ENCODE results near the gene SLC1A6.

DNA sequence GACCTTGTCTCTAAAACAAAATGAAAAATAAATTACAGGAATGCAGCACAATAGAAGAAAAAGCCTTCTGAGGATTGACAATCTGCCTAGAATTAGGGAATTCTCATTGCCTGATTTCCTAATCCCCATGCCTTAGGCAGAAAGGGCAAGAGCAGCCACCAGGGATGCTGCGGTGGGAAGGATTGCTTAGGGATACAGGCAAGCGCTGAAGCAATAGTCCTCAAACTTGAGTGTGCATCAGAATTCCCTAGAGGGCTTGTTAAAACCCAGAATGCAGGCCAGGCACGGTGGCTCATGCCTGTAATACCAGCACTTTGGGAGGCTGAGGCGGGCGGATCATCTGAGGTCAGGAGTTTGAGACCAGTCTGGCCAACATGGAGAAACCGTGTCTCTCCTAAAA lies 39.4 kb downstream of the SLC1A6 start:
- TF ChIP-seq CTCF (IDR thresholded peaks at IDR 0.05 in 2 of 3, conservative IDR thresholded peaks at IDR 0.05 in 1 of 3; ENCODE audit: insufficient read depth in 2 of 3, low read depth in 1 of 3, low read length in 3 of 3) (no peak), TGIF2 (CRISPR knock-in tag; IDR thresholded peaks at IDR 0.05) (no peak), CEBPB (tag; IDR thresholded peaks at IDR 0.05) (no peak), SMARCC2 (IDR thresholded peaks at IDR 0.05; ENCODE audit: low read depth) (no peak), NBN (IDR thresholded peaks at IDR 0.05; ENCODE audit: low read depth) (no peak), NFE2 (IDR thresholded peaks at IDR 0.05; ENCODE audit: low read depth) (no peak), SP1 (CRISPR knock-in tag; IDR thresholded peaks at IDR 0.05) (no peak), SMARCE1 (IDR thresholded peaks at IDR 0.05) (no peak), FOXA1 (IDR thresholded peaks at IDR 0.05; ENCODE audit: borderline replicate concordance) (no peak), ARID2 (IDR thresholded peaks at IDR 0.05) (no peak), HNRNPH1 (optimal IDR thresholded peaks at IDR 0.05; ENCODE audit: low read depth, low read length) (no peak)
- TF ChIP-seq, protein P1, sequence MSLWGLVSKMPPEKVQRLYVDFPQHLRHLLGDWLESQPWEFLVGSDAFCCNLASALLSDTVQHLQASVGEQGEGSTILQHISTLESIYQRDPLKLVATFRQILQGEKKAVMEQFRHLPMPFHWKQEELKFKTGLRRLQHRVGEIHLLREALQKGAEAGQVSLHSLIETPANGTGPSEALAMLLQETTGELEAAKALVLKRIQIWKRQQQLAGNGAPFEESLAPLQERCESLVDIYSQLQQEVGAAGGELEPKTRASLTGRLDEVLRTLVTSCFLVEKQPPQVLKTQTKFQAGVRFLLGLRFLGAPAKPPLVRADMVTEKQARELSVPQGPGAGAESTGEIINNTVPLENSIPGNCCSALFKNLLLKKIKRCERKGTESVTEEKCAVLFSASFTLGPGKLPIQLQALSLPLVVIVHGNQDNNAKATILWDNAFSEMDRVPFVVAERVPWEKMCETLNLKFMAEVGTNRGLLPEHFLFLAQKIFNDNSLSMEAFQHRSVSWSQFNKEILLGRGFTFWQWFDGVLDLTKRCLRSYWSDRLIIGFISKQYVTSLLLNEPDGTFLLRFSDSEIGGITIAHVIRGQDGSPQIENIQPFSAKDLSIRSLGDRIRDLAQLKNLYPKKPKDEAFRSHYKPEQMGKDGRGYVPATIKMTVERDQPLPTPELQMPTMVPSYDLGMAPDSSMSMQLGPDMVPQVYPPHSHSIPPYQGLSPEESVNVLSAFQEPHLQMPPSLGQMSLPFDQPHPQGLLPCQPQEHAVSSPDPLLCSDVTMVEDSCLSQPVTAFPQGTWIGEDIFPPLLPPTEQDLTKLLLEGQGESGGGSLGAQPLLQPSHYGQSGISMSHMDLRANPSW (CRISPR knock-in tag; IDR thresholded peaks at IDR 0.05) = no peak
- TF ChIP-seq, protein P2, sequence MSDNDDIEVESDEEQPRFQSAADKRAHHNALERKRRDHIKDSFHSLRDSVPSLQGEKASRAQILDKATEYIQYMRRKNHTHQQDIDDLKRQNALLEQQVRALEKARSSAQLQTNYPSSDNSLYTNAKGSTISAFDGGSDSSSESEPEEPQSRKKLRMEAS (CRISPR knock-in tag; IDR thresholded peaks at IDR 0.05) = no peak
- TF ChIP-seq, protein P3, sequence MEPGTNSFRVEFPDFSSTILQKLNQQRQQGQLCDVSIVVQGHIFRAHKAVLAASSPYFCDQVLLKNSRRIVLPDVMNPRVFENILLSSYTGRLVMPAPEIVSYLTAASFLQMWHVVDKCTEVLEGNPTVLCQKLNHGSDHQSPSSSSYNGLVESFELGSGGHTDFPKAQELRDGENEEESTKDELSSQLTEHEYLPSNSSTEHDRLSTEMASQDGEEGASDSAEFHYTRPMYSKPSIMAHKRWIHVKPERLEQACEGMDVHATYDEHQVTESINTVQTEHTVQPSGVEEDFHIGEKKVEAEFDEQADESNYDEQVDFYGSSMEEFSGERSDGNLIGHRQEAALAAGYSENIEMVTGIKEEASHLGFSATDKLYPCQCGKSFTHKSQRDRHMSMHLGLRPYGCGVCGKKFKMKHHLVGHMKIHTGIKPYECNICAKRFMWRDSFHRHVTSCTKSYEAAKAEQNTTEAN (CRISPR knock-in tag; IDR thresholded peaks at IDR 0.05) = no peak
